Activated CD8-positive, alpha-beta T cell treated with anti-CD3 and anti-CD28 coated beads for 36 hours (primary cell): ENCODE data around the gene CCDC92. TPM values are rescaled to one million over a fixed set of nuclear protein-coding genes. Genes with fewer than 3 reads are reported as not detected.

ENCODE experiments used
- ATAC-seq: fragments of 200-7000 bp; cut with Tn5 transposase; one replicate; pipeline ENCODE4 v1.10.0; 2021; ENCODE audit warnings: mild to moderate bottlenecking, moderate library complexity
- CTCF ChIA-PET: fragments of 350-600 bp; sonication (Branson Sonifier 250); formaldehyde crosslinking; loops from one replicate; lab custom pipeline; 2021; ENCODE audit warnings: antibody characterized with exemption; lab: Charles Lee
- POLR2A ChIA-PET: fragments of 350-600 bp; sonication (Branson Sonifier 250); formaldehyde crosslinking; loops from one replicate; lab custom pipeline; 2021; ENCODE audit warnings: antibody characterized with exemption; lab: Charles Lee
- DNase-seq: peaks from one replicate; pipeline ENCODE4 v3.0.0-alpha.2; 2020
- H3K27ac Mint-ChIP-seq: one replicate; pipeline ENCODE4 v1.8.0; 2021; ENCODE audit warnings: mild to moderate bottlenecking, mixed read lengths
- H3K27me3 Mint-ChIP-seq: one replicate; pipeline ENCODE4 v1.8.0; 2021; ENCODE audit warnings: mixed read lengths
- H3K36me3 Mint-ChIP-seq: one replicate; pipeline ENCODE4 v1.8.0; 2021; ENCODE audit warnings: low read depth, mixed read lengths
- H3K4me1 Mint-ChIP-seq: one replicate; pipeline ENCODE4 v1.8.0; 2021; ENCODE audit warnings: low read depth, mixed read lengths
- H3K4me3 Mint-ChIP-seq: one replicate; pipeline ENCODE4 v1.8.0; 2021; ENCODE audit warnings: mild to moderate bottlenecking, moderate library complexity, mixed read lengths
- H3K9me3 Mint-ChIP-seq: one replicate; pipeline ENCODE4 v1.8.0; 2021; ENCODE audit warnings: mixed read lengths
- intact Hi-C: fragments of 100-400 bp; cut with micrococcal nuclease; formaldehyde crosslinking; loops from one replicate; pipeline ENCODE4 v1.10.0; 2022
- total RNA-seq, 2 experiments: library from RNA; stranded (reverse); gene quantifications; one replicate each; pipeline ENCODE4 v1.2.3, GENCODE V29; 2021
- TF ChIP-seq, protein P1 (sequence below): fragments of 200-600 bp; IDR thresholded peaks from one replicate; pipeline ENCODE4 v1.8.0; 2022; ENCODE audit warnings: antibody characterized with exemption, mild to moderate bottlenecking

Gene CCDC92
- total RNA-seq, 2 experiments from 2014 or later, result 4.0 to 6.2 TPM

DNA sequence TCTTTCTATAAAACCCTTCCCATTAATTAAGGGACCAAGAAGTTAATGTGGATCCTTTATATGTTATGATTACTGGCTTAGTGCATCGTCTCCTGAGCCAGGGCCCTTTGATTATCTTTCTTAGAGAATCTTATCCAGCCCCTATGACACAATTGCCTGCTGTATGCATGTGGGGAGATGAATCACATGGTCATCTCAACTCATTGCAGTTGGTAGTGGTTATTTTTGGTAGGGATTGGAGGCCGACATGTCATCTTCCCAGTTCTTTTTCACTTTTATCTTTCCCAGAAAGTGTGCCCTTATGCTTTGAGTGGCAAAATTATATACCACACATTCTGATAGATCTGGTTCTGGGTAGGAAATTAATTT, 26.3 kb upstream of the CCDC92 start:
- no peak for ATAC-seq
- H3K4me1 Mint-ChIP-seq, result peaks cover 20% of the 10 kb centered on the region
- no peak overlapping the region for H3K4me3 Mint-ChIP-seq
- no peak for DNase-seq
- POLR2A ChIA-PET, result interaction anchor here (1.4 kb wide), 1 partner anchor 12 kb away, joined by 3 read pairs; no protein-coding TSS in a partner anchor
- H3K36me3 Mint-ChIP-seq, result peaks cover 9% of the 10 kb centered on the region
- no peaks in the 10 kb centered on the region for H3K9me3 Mint-ChIP-seq
- H3K27me3 Mint-ChIP-seq, result no peaks in the 10 kb centered on the region
- CTCF ChIA-PET, result no interaction called here
- intact Hi-C loops, result no loop called here
- TF ChIP-seq, protein P1, sequence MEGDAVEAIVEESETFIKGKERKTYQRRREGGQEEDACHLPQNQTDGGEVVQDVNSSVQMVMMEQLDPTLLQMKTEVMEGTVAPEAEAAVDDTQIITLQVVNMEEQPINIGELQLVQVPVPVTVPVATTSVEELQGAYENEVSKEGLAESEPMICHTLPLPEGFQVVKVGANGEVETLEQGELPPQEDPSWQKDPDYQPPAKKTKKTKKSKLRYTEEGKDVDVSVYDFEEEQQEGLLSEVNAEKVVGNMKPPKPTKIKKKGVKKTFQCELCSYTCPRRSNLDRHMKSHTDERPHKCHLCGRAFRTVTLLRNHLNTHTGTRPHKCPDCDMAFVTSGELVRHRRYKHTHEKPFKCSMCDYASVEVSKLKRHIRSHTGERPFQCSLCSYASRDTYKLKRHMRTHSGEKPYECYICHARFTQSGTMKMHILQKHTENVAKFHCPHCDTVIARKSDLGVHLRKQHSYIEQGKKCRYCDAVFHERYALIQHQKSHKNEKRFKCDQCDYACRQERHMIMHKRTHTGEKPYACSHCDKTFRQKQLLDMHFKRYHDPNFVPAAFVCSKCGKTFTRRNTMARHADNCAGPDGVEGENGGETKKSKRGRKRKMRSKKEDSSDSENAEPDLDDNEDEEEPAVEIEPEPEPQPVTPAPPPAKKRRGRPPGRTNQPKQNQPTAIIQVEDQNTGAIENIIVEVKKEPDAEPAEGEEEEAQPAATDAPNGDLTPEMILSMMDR, result no peak
- no peak overlapping the region for H3K27ac Mint-ChIP-seq

DNA sequence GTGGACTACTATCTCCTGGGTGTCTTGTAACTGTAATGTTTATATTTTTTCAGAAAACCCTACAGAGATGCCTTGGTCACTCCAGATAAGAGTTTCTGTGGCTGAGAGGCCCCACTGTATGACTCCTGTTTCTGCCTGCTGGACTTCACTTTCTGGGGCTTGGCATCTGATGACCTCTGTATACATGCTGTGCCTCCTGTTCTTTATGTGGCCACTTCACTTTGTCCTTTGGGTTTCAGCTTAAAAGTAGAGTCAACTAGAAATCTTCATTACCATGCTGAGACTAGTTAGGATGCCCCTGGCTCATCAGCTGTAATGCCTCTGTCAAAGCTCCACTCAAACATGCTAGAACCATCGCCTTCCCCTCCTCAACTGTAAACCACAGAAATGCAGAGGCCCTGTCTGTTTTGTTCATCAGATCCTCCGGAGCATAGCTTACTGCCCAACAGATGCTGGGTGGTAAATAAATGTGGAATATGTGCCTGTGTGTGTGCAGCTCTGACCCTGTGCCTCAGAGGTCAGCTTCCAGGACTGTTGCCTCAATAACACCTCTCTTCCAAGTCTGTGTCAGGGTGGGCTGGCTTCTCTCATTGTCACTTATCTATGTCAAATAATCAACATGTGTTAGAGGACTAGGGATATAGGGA, 25.8 kb upstream of the CCDC92 start:
- H3K4me3 Mint-ChIP-seq, result no peak overlapping the region
- peaks cover 20% of the 10 kb centered on the region for H3K4me1 Mint-ChIP-seq
- no peaks in the 10 kb centered on the region for H3K27me3 Mint-ChIP-seq
- ChIA-PET CTCF (interaction anchor here (1.2 kb wide), 1 partner anchor 93 kb away, joined by 3 read pairs; no protein-coding TSS in a partner anchor), POLR2A (no interaction called here)
- H3K9me3 Mint-ChIP-seq, result no peaks in the 10 kb centered on the region
- intact Hi-C loops, result no loop called here
- no peak overlapping the region for H3K27ac Mint-ChIP-seq
- TF ChIP-seq, protein P1, result no peak
- ATAC-seq (no peak), DNase-seq (no peak)
- peaks cover 12% of the 10 kb centered on the region for H3K36me3 Mint-ChIP-seq

DNA sequence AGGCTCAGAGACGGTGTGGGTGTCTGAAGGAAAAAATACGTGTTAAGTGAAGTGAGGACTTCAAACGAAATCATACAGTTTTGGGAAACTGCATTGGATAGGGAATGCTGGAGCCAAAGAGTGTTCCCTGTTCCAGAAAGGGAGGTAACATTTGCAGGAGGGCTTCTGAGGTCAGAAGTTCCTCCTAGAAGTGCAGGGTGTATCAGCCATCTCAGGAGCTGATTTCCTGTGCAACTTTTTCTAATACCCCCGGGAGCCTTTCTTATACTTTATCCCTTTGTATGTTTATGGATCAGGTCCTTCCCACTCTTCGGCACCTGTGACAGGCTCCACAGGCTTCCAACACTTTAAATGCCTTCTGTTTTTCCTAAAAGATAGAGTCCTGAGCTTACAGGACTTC, 25.3 kb upstream of the CCDC92 start:
- H3K4me3 Mint-ChIP-seq, result no peak overlapping the region
- peaks cover 12% of the 10 kb centered on the region for H3K36me3 Mint-ChIP-seq
- H3K27me3 Mint-ChIP-seq, result no peaks in the 10 kb centered on the region
- H3K9me3 Mint-ChIP-seq, result no peaks in the 10 kb centered on the region
- intact Hi-C loops, result no loop called here
- peaks cover 20% of the 10 kb centered on the region for H3K4me1 Mint-ChIP-seq
- ChIA-PET CTCF (interaction anchor here (1.2 kb wide), 1 partner anchor 92 kb away, joined by 3 read pairs; no protein-coding TSS in a partner anchor), POLR2A (no interaction called here)
- TF ChIP-seq, protein P1, result no peak
- no peak overlapping the region for H3K27ac Mint-ChIP-seq
- no peak for DNase-seq
- ATAC-seq, result no peak

DNA sequence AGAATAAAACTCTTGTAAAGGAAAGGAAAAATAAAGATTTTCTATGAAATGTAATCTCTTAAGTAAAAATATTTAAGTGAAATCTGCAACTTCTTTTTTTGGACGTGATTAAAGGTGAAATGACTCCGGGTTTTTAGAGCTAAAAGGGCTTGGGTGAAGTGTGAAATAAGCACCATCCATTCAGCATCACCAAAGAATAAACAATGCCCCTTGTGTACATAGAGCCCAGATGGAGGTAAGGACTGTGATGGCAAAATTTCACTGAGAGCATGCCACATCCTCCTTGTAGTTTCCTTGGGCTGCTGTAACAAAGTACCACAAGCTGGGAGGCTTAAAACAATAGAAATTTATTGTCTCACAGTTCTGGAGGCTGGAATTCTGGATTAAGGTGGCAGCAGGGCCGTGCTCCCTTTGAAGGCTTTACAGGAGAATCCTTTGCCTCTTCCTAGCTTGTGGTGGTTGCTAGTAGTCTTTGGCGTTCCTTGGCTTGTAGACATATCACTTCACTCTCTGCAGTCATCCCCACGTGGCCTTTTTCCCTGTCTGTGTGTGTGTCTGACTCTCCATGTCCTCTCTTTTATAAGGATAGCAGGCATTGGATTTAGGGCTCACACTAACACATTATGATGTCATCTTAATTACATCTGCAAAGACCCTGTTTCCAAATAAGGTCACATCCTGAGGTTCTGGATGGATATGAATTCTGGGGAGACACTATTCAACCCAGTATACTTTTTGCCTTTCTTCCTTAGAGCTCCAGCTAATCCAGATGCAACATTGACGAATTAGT, 24.6 kb upstream of the CCDC92 start:
- H3K4me3 Mint-ChIP-seq, result no peak overlapping the region
- CTCF ChIA-PET, result interaction anchor here (1.2 to 2.6 kb wide), 5 partner anchors 9 to 94 kb away, joined by 3 to 7 read pairs (median 5); no protein-coding TSS in a partner anchor
- no peak for ATAC-seq

More for the DNA sequence above, 24.6 kb upstream of the CCDC92 start:
- DNase-seq, result no peak
- Mint-ChIP-seq H3K36me3 (peaks cover 12% of the 10 kb centered on the region), H3K27ac (no peak overlapping the region), H3K4me1 (peaks cover 20% of the 10 kb centered on the region), H3K9me3 (no peaks in the 10 kb centered on the region), H3K27me3 (no peaks in the 10 kb centered on the region)
- intact Hi-C loops, result no loop called here
- POLR2A ChIA-PET, result interaction anchor here (1.0 to 1.7 kb wide), 2 partner anchors 9 to 11 kb away, joined by 3 to 5 read pairs; no protein-coding TSS in a partner anchor
- TF ChIP-seq, protein P1, result no peak
